ENCODE results near the gene MINK1.

Gene MINK1

GRCh38 chr17:4834681-4835020, 1.5 kb downstream of the MINK1 start:
- no peaks in the 10 kb centered on the region for H3K9me3 ChIP-seq (ENCODE audit: control insufficient read depth, low read length)
- H3K4me1 ChIP-seq (ENCODE audit: control insufficient read depth, insufficient read depth, low read length, poor library complexity, severe bottlenecking), result peaks cover 27% of the 10 kb centered on the region
- H3K27ac ChIP-seq (ENCODE audit: insufficient read depth, low read length, poor library complexity, severe bottlenecking), result peak overlapping the region; percentile 43
- no peak overlapping the region for H3K4me3 ChIP-seq (ENCODE audit: insufficient read depth, low read depth, low read length, poor library complexity, severe bottlenecking)
- no peaks in the 10 kb centered on the region for H3K36me3 ChIP-seq (ENCODE audit: control insufficient read depth, insufficient read depth, low read length)
- DNase-seq, result no peak
- H3K27me3 ChIP-seq (replicated peaks; ENCODE audit: control insufficient read depth, insufficient read depth, low read length, poor library complexity, severe bottlenecking), result no peaks in the 10 kb centered on the region

GRCh38 chr17:4836221-4836620, 3.1 kb downstream of the MINK1 start:
- H3K4me3 ChIP-seq (ENCODE audit: insufficient read depth, low read depth, low read length, poor library complexity, severe bottlenecking), result no peak overlapping the region
- DNase-seq, result no peak
- no peak overlapping the region for H3K27ac ChIP-seq (ENCODE audit: insufficient read depth, low read length, poor library complexity, severe bottlenecking)

GRCh38 chr17:4837471-4838308, 4.5 kb downstream of the MINK1 start:
- H3K36me3 ChIP-seq (ENCODE audit: control insufficient read depth, insufficient read depth, low read length), result no peaks in the 10 kb centered on the region
- H3K4me1 ChIP-seq (ENCODE audit: control insufficient read depth, insufficient read depth, low read length, poor library complexity, severe bottlenecking), result peaks cover 37% of the 10 kb centered on the region
- no peak for DNase-seq
- no peaks in the 10 kb centered on the region for H3K27me3 ChIP-seq (replicated peaks; ENCODE audit: control insufficient read depth, insufficient read depth, low read length, poor library complexity, severe bottlenecking)
- no peak overlapping the region for H3K4me3 ChIP-seq (ENCODE audit: insufficient read depth, low read depth, low read length, poor library complexity, severe bottlenecking)
- no peak overlapping the region for H3K27ac ChIP-seq (ENCODE audit: insufficient read depth, low read length, poor library complexity, severe bottlenecking)
- no peaks in the 10 kb centered on the region for H3K9me3 ChIP-seq (ENCODE audit: control insufficient read depth, low read length)

More at GRCh38 chr17:4836221-4836620, 3.1 kb downstream of the MINK1 start:
- Histone ChIP-seq H3K27me3 (replicated peaks; ENCODE audit: control insufficient read depth, insufficient read depth, low read length, poor library complexity, severe bottlenecking) (no peaks in the 10 kb centered on the region), H3K4me1 (ENCODE audit: control insufficient read depth, insufficient read depth, low read length, poor library complexity, severe bottlenecking) (peaks cover 37% of the 10 kb centered on the region), H3K36me3 (ENCODE audit: control insufficient read depth, insufficient read depth, low read length) (no peaks in the 10 kb centered on the region), H3K9me3 (ENCODE audit: control insufficient read depth, low read length) (no peaks in the 10 kb centered on the region)

- Histone ChIP-seq H3K27me3 (replicated peaks; ENCODE audit: control insufficient read depth, insufficient read depth, low read length, poor library complexity, severe bottlenecking) (no peaks in the 10 kb centered on the region), H3K36me3 (ENCODE audit: control insufficient read depth, insufficient read depth, low read length) (no peaks in the 10 kb centered on the region), H3K4me1 (ENCODE audit: control insufficient read depth, insufficient read depth, low read length, poor library complexity, severe bottlenecking) (peaks cover 37% of the 10 kb centered on the region), H3K27ac (ENCODE audit: insufficient read depth, low read length, poor library complexity, severe bottlenecking) (no peak overlapping the region), H3K9me3 (ENCODE audit: control insufficient read depth, low read length) (no peaks in the 10 kb centered on the region), H3K4me3 (ENCODE audit: insufficient read depth, low read depth, low read length, poor library complexity, severe bottlenecking) (no peak overlapping the region)
- no peak for DNase-seq
These were observed 5.2 kb downstream of the MINK1 start for GRCh38 chr17:4838309-4838785.

GRCh38 chr17:4839221-4839620, 6.1 kb downstream of the MINK1 start:
- no peaks in the 10 kb centered on the region for H3K36me3 ChIP-seq (ENCODE audit: control insufficient read depth, insufficient read depth, low read length)
- no peak overlapping the region for H3K27ac ChIP-seq (ENCODE audit: insufficient read depth, low read length, poor library complexity, severe bottlenecking)
- DNase-seq, result no peak
- no peaks in the 10 kb centered on the region for H3K27me3 ChIP-seq (replicated peaks; ENCODE audit: control insufficient read depth, insufficient read depth, low read length, poor library complexity, severe bottlenecking)
- H3K9me3 ChIP-seq (ENCODE audit: control insufficient read depth, low read length), result no peaks in the 10 kb centered on the region
- H3K4me3 ChIP-seq (ENCODE audit: insufficient read depth, low read depth, low read length, poor library complexity, severe bottlenecking), result no peak overlapping the region
- H3K4me1 ChIP-seq (ENCODE audit: control insufficient read depth, insufficient read depth, low read length, poor library complexity, severe bottlenecking), result peaks cover 32% of the 10 kb centered on the region

- no peaks in the 10 kb centered on the region for H3K36me3 ChIP-seq (ENCODE audit: control insufficient read depth, insufficient read depth, low read length)
- H3K4me3 ChIP-seq (ENCODE audit: insufficient read depth, low read depth, low read length, poor library complexity, severe bottlenecking), result no peak overlapping the region
- H3K27ac ChIP-seq (ENCODE audit: insufficient read depth, low read length, poor library complexity, severe bottlenecking), result no peak overlapping the region
- no peak for DNase-seq
- peaks cover 22% of the 10 kb centered on the region for H3K4me1 ChIP-seq (ENCODE audit: control insufficient read depth, insufficient read depth, low read length, poor library complexity, severe bottlenecking)
- H3K9me3 ChIP-seq (ENCODE audit: control insufficient read depth, low read length), result no peaks in the 10 kb centered on the region
- no peaks in the 10 kb centered on the region for H3K27me3 ChIP-seq (replicated peaks; ENCODE audit: control insufficient read depth, insufficient read depth, low read length, poor library complexity, severe bottlenecking)
These were observed 7.1 kb downstream of the MINK1 start for GRCh38 chr17:4839965-4840892.

- Histone ChIP-seq H3K36me3 (ENCODE audit: control insufficient read depth, insufficient read depth, low read length) (no peaks in the 10 kb centered on the region), H3K9me3 (ENCODE audit: control insufficient read depth, low read length) (no peaks in the 10 kb centered on the region), H3K27ac (ENCODE audit: insufficient read depth, low read length, poor library complexity, severe bottlenecking) (no peak overlapping the region), H3K4me1 (ENCODE audit: control insufficient read depth, insufficient read depth, low read length, poor library complexity, severe bottlenecking) (peaks cover 16% of the 10 kb centered on the region), H3K27me3 (replicated peaks; ENCODE audit: control insufficient read depth, insufficient read depth, low read length, poor library complexity, severe bottlenecking) (no peaks in the 10 kb centered on the region), H3K4me3 (ENCODE audit: insufficient read depth, low read depth, low read length, poor library complexity, severe bottlenecking) (no peak overlapping the region)
- DNase-seq, result peak in 1 of 3 donors; percentile 8
These were observed 7.7 kb downstream of the MINK1 start for GRCh38 chr17:4840893-4841242.

- Histone ChIP-seq H3K27ac (ENCODE audit: insufficient read depth, low read length, poor library complexity, severe bottlenecking) (no peak overlapping the region), H3K27me3 (replicated peaks; ENCODE audit: control insufficient read depth, insufficient read depth, low read length, poor library complexity, severe bottlenecking) (no peaks in the 10 kb centered on the region), H3K36me3 (ENCODE audit: control insufficient read depth, insufficient read depth, low read length) (no peaks in the 10 kb centered on the region), H3K9me3 (ENCODE audit: control insufficient read depth, low read length) (no peaks in the 10 kb centered on the region), H3K4me3 (ENCODE audit: insufficient read depth, low read depth, low read length, poor library complexity, severe bottlenecking) (no peak overlapping the region), H3K4me1 (ENCODE audit: control insufficient read depth, insufficient read depth, low read length, poor library complexity, severe bottlenecking) (peaks cover 10% of the 10 kb centered on the region)
- DNase-seq, result no peak
These were observed 9.2 kb downstream of the MINK1 start for GRCh38 chr17:4842376-4842775.

- Histone ChIP-seq H3K4me3 (ENCODE audit: insufficient read depth, low read depth, low read length, poor library complexity, severe bottlenecking) (no peak overlapping the region), H3K9me3 (ENCODE audit: control insufficient read depth, low read length) (no peaks in the 10 kb centered on the region), H3K4me1 (ENCODE audit: control insufficient read depth, insufficient read depth, low read length, poor library complexity, severe bottlenecking) (peaks cover 10% of the 10 kb centered on the region), H3K27ac (ENCODE audit: insufficient read depth, low read length, poor library complexity, severe bottlenecking) (no peak overlapping the region), H3K27me3 (replicated peaks; ENCODE audit: control insufficient read depth, insufficient read depth, low read length, poor library complexity, severe bottlenecking) (no peaks in the 10 kb centered on the region), H3K36me3 (ENCODE audit: control insufficient read depth, insufficient read depth, low read length) (no peaks in the 10 kb centered on the region)
- DNase-seq, result no peak
These were observed 10.3 kb downstream of the MINK1 start for GRCh38 chr17:4843321-4844000.

Measured in effector memory CD4-positive, alpha-beta T cell (primary cell).